NCI-H2107 treated with DMSO at 0.1 percent for 48 hours (cell line): Measurements from ENCODE around the gene PUS1.
A peak's percentile ranks its signal among the peaks of the same experiment; 100 is the strongest.

ENCODE experiments used
- DNase-seq: peaks from one replicate; lab custom pipeline; 2025; ENCODE audit not compliant: unreplicated experiment; lab: John Stamatoyannopoulos, UW

The PUS1 gene

GRCh38 chr12:131915823-131916222 is 13.3 kb upstream of the PUS1 start:
- no peak for DNase-seq

GRCh38 chr12:131916306-131917138 is 12.6 kb upstream of the PUS1 start:
- DNase-seq = no peak

DNA sequence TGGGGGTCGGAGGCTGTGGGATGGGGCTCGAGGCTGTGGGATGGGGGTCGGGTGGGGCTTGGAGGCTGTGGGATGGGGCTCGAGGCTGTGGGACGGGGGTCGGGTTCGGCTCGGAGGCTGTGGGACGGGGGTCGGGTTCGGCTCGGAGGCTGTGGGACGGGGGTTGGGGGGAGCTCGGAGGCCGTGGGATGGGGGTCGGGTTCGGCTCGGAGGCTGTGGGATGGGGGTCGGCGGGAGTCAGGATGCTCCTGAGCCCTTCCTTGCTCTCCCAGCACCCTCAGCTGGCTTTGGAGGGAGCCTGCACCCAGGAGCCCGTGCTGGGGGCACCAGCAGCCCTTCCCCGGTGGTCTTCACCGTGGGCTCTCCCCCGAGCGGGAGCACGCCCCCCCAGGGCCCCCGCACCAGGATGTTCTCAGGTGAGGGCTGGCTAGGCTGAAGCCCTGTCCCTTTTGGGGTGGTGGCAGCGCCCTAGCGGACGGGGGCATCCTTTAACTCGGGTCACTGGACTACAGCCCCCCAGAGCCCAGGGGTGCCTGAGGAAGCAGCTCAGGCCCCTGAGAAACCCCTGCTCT is 11.9 kb upstream of the PUS1 start:
- no peak for DNase-seq

- DNase-seq = no peak
Observed at GRCh38 chr12:131917711-131918306, 11.3 kb upstream of the PUS1 start.

DNA sequence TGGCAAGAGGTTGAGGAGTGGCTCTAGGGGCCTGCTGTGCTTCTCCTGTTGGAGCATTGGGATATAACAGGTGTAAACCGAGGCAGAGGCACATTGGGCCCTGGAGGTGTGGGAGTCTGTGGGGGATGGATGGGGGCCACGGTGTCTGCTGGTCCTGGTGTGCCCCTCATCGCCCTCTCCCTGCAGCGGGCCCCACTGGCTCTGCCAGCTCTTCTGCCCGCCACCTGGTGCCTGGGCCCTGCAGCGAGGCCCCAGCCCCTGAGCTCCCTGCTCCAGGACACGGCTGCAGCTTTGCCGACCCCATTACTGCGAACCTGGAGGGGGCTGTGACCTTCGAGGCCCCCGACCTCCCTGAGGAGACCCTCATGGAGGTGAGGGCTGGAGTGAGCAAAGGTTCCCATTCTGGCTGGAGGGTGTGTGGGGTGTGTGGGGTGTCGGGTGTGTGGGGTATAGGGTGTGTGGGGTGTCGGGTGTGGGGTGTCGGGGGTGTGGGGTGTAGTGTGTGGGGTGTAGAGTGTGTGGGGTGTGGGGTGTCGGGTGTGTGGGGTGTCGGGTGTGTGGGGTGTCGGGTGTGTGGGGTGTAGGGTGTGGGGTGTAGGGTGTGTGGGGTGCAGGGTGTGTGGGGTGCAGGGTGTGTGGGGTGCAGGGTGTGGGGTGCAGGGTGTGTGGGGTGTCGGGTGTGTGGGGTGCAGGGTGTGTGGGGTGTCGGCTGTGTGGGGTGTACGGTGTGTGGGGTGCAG is 10.6 kb upstream of the PUS1 start:
- no peak for DNase-seq

GRCh38 chr12:131919051-131919347 is 10.1 kb upstream of the PUS1 start:
- no peak for DNase-seq

DNA sequence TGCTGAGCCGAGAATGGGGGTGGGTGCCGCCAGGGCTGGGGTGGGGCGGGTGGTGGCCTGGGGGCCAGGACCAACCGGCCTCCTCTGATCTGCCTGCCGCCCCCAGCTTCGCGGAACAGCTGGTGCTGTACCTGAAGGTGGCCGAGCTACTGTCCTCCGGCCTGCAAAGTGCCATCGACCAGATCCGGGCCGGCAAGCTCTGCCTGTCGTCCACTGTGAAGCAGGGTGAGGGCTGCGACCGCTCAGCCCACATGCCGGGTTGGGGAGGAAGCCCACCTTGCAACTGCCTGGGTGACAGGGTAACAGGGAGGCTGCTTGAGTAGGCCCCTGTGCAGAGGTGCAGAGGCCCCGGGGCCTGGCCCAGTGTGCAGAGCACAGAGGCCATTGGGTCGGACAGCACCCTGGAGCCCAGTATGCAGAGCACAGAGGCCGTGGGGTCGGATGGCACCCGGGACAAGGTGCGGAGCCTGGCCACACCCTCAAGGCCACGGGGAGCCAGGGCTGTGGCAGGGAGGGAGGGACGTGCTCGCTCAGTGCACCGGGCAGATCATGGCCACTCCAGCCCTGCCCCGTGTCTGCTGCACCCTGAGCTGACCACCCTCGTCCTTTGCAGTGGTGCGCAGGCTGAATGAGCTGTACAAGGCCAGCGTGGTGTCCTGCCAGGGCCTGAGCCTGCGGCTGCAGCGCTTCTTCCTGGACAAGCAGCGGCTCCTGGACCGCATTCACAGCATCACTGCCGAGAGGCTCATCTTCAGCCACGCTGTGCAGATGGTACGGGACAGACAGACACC is 9.5 kb upstream of the PUS1 start:
- no peak for DNase-seq

DNA sequence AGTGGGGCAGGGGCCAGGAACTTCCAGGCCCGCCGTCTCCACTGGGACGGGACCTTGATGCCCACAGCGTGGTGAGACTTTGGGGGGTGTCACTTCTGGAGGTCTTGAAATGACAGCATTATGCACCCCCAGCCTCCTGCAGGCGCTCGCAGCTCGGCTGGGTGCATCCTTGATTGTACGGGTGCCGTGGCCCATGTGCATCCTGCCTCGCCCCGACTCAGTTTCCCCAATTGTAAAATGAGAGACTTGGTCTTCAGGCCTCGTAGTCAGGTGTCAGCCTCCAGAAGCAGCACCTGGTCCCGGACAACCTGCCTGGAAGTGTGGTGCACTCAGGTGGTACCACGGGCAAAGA is 8.9 kb upstream of the PUS1 start:
- no peak for DNase-seq

- DNase-seq = no peak
Observed at GRCh38 chr12:131920902-131921840, 7.9 kb upstream of the PUS1 start.

DNA sequence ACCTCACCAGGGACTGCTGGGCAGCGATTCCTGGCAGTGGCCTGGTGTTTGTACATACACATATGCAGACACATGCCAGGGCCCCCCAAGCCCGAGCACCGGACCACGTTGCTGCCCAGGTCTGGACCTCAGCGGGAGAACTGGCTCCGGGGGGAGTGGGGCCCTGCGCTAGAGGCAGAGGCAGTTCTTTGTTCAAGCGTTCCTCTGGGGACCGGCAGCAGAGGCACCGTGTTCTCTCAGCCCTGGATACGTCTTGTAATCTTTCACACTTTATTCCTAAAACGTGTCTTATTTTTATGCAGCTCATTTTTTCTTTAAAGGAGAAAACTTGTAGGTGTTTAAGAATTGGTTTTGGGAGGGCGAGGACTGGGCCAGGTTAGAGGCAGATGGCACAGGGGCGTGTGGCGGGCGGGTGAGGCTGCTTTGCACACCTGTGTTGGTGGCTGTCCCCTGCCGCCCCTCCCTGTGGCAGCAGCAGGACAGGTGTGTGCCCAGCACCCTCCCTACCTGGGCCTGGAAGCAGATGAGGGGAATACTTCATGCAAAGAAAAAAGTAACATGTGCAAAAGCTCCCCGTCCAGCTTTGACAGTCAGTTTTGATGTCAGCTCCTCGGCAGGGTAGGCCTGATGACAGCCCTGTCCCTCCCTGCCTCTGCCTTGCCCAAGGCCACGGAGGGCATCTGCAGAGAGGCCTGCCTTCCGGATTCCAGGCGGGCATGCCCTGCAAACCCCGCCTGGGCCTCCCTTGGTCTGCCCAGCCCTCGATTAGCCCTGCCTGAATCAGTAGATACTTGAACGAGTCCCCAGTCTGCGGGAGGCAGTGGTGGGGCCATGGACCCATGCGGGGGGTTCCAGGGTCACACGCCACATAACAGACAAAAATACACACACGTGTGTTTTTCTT is 7.0 kb upstream of the PUS1 start:
- DNase-seq = no peak

GRCh38 chr12:131922772-131923171 is 6.3 kb upstream of the PUS1 start:
- DNase-seq = no peak

DNA sequence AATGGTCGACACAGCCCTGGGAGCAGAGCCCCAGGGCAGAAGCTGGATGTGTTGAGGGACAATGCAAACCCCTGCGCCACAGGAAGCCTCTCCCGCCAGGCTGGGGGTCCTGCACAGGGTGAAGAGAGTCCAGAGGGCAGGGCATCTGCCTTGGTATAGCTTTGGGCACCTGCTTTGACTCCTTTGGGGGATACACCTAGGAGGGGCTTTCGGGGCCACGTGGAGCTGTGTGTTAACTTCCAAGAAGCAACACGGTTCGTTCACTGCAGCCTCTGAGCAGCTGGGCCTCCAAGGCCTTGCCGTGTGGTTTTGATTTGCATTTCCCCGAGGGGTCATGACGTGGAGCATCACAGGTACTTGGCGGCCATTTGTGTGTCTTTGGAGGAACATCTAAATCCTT is 5.8 kb upstream of the PUS1 start:
- peak; percentile 8 for DNase-seq

- no peak for DNase-seq
Observed at GRCh38 chr12:131927110-131928079, 1.7 kb upstream of the PUS1 start.

DNA sequence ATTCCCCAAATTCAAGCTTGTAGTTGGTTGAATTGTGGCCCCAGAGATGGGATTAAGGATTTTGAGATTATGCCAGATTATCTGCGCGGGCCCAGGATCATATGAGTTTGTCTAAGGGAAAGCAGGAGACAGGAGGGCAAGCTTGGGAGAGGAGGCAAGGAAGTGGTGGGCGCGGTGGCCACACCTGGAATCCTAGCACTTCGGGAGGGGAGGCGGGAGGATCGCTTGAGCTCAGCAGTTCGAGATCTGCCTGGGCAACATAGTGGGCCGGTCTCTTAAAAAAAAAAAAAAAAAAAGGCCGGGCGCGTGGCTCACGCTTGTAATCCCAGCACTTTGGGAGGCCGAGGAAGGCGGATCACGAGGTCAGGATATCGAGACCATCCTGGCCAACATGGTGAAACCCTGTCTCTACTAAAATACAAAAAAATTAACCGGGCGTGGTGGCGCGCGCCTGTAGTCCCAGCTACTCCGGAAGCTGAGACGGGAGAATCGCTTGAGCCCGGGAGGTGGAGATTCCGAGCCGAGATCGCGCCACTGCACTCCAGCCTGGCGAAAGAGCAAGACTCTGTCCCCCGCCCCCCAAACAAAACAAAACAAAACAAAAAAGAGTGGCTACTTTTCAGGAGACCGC is 881 bp upstream of the PUS1 start:
- no peak for DNase-seq

GRCh38 chr12:131929581-131930456 is 743 bp downstream of the PUS1 start:
- DNase-seq = no peak

DNA sequence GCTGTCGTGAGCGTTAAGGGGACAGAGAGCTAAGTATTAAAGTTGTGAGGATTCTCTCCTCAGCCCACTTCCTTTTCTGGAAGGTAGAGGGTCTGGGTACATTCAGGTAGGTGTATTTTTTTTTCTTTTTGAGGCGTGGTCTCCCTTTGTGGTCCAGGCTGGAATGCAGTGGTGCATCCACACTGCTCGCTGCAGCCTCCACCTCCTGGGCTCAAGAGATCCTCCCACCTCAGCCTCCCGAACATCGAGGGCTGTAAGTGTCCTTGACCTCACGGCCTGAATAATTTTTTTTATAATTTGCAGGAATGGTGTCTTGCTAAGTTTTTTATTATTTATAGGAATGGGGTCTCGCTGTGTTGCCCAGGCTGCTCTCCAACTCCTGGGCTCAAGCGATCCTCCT is 1.4 kb downstream of the PUS1 start:
- no peak for DNase-seq

- no peak for DNase-seq
Observed at GRCh38 chr12:131933387-131933786, 4.3 kb downstream of the PUS1 start.
